ENCODE data around the gene PTOV1. TPM values are rescaled to one million over a fixed set of nuclear protein-coding genes. Genes with fewer than 3 reads are reported as not detected.

PTOV1 gene
- total RNA-seq = 10 to 100 TPM; 38.0 to 40.7 TPM
- 10 to 100 TPM; 41.9 to 52.3 TPM for polyA plus RNA-seq

DNA sequence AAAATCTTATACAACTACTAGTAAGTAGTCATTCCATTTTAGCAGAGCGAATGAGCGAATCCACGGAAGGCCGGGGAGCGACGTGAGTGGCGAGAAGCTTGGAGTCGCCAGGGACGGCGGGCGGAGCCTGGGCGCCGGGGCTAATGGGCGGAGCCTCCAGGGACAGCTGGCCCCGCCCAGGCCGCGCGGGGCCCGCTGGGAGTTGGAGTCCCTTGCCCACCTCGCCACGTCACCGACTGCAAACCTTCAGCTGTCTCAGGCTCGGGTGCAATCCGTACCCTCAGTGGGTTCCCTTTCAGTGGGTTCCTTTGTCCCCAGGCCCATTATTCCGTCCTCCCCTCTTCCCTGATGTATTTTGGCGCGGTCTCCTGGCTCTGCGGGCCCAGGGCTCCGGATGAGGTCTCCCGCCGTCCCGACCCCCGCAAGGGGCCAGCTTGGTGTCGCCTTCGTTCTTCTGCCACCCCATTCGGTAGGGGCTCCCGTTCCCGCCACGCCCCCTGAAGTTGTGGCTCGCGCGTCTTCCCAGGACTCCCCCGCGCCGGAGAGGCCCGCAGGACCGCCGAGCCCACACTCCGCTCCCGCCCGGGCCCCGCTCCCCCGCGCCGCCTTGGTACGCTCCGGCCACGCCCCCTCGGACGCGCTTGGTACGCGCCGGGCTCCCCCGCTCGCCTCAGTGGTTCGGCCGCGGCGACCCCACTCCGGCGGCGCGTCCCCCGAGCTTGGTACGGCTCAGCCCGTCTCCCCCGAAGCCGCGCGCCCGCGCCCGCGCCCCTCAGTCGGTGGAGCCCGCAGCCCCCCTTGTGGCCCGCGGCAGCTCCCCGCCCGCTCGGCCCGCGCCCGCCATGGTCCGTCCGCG lies at the start of gene PTOV1:
Gene PTOV1 (plus strand): TSS at position 673 of the 856 bp plus-strand sequence.
- Histone ChIP-seq H3K4me1 (ENCODE audit: control insufficient read depth in 4 of 4, insufficient read depth in 4 of 4, low read length in 3 of 4) (peaks cover 3 to 19% (median 13%) of the 10 kb centered on the region in 4 donors), H3K36me3 (ENCODE audit: control insufficient read depth in 4 of 4, insufficient read depth in 3 of 4, low read depth in 1 of 4, low read length in 3 of 4) (peaks cover 0 to 2% (median 0%) of the 10 kb centered on the region in 4 donors), H3K9ac (ENCODE audit: low read depth in 1 of 2, low read length in 2 of 2) (peak within 1 kb of the TSS; percentile 92 to 98), H3K9me3 (ENCODE audit: control insufficient read depth in 4 of 4, low read length in 3 of 4) (no peaks in the 10 kb centered on the region), H3K27ac (ENCODE audit: low read depth in 1 of 2, low read length in 2 of 2) (peak within 1 kb of the TSS; percentile 99 to 100), H3K4me3 (ENCODE audit: low read depth in 1 of 3, low read length in 3 of 3) (peak within 1 kb of the TSS; percentile 90 to 93 (median 92)), H3K27me3 (ENCODE audit: control insufficient read depth in 4 of 4, insufficient read depth in 4 of 4, low read length in 3 of 4) (no peaks in the 10 kb centered on the region)
- WGBS = 1% methylated on average over 98 of the region's 98 CpGs
- no peak for TF ChIP-seq FOXA1 (IDR thresholded peaks at IDR 0.05)
- no peak for TF ChIP-seq TAF1 (conservative IDR thresholded peaks at IDR 0.05)
- TF ChIP-seq RAD21 (IDR thresholded peaks at IDR 0.05) = peak in 1 of 2 donors; percentile 2
- peak; percentile 45 for TF ChIP-seq YY1 (IDR thresholded peaks at IDR 0.05)
- peak; percentile 94 for DNase-seq (ENCODE audit: low spot score)

GRCh38 chr19:49801401-49801888 lies 49.5 kb upstream of the PTOV1 start:
- no peak overlapping the region for H3K9ac ChIP-seq (ENCODE audit: low read depth in 1 of 2, low read length in 2 of 2)
- H3K36me3 ChIP-seq (ENCODE audit: control insufficient read depth in 4 of 4, insufficient read depth in 3 of 4, low read depth in 1 of 4, low read length in 3 of 4) = peaks cover 27 to 80% (median 44%) of the 10 kb centered on the region in 4 donors
- H3K4me3 ChIP-seq (ENCODE audit: low read depth in 1 of 3, low read length in 3 of 3) = no peak overlapping the region
- no peak for TF ChIP-seq FOXA1 (IDR thresholded peaks at IDR 0.05)
- TF ChIP-seq NR2F2 (IDR thresholded peaks at IDR 0.05) = no peak
- no peak for TF ChIP-seq RAD21 (IDR thresholded peaks at IDR 0.05)
- TF ChIP-seq GABPA (IDR thresholded peaks at IDR 0.05 in 1 of 2, conservative IDR thresholded peaks at IDR 0.05 in 1 of 2) = no peak
- no peak for TF ChIP-seq EGR1 (IDR thresholded peaks at IDR 0.05; ENCODE audit: low read depth in 2 of 2)
- no peak for TF ChIP-seq SP1 (IDR thresholded peaks at IDR 0.05)
- no peak for TF ChIP-seq FOXA2 (IDR thresholded peaks at IDR 0.05)
- TF ChIP-seq, protein P1, sequence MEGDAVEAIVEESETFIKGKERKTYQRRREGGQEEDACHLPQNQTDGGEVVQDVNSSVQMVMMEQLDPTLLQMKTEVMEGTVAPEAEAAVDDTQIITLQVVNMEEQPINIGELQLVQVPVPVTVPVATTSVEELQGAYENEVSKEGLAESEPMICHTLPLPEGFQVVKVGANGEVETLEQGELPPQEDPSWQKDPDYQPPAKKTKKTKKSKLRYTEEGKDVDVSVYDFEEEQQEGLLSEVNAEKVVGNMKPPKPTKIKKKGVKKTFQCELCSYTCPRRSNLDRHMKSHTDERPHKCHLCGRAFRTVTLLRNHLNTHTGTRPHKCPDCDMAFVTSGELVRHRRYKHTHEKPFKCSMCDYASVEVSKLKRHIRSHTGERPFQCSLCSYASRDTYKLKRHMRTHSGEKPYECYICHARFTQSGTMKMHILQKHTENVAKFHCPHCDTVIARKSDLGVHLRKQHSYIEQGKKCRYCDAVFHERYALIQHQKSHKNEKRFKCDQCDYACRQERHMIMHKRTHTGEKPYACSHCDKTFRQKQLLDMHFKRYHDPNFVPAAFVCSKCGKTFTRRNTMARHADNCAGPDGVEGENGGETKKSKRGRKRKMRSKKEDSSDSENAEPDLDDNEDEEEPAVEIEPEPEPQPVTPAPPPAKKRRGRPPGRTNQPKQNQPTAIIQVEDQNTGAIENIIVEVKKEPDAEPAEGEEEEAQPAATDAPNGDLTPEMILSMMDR (IDR thresholded peaks at IDR 0.05; ENCODE audit: low read depth, low read length, missing input control) = no peak
- WGBS = 89% methylated on average over 32 of the region's 32 CpGs
- H3K9me3 ChIP-seq (ENCODE audit: control insufficient read depth in 4 of 4, low read length in 3 of 4) = no peaks in the 10 kb centered on the region
- no peaks in the 10 kb centered on the region for H3K27me3 ChIP-seq (ENCODE audit: control insufficient read depth in 4 of 4, insufficient read depth in 4 of 4, low read length in 3 of 4)
- peak overlapping the region in 1 of 2 donors; percentile 41 for H3K27ac ChIP-seq (ENCODE audit: low read depth in 1 of 2, low read length in 2 of 2)
- H3K4me1 ChIP-seq (ENCODE audit: control insufficient read depth in 4 of 4, insufficient read depth in 4 of 4, low read length in 3 of 4) = no peaks in the 10 kb centered on the region
- no peak for DNase-seq (ENCODE audit: low spot score)

GRCh38 chr19:49801966-49802661 lies 48.8 kb upstream of the PTOV1 start:
- Histone ChIP-seq H3K9ac (ENCODE audit: low read depth in 1 of 2, low read length in 2 of 2) (no peak overlapping the region), H3K36me3 (ENCODE audit: control insufficient read depth in 4 of 4, insufficient read depth in 3 of 4, low read depth in 1 of 4, low read length in 3 of 4) (peaks cover 26 to 75% (median 40%) of the 10 kb centered on the region in 4 donors), H3K27ac (ENCODE audit: low read depth in 1 of 2, low read length in 2 of 2) (peak overlapping the region in 1 of 2 donors; percentile 41)

More at GRCh38 chr19:49801966-49802661, 48.8 kb upstream of the PTOV1 start:
- H3K27me3 ChIP-seq (ENCODE audit: control insufficient read depth in 4 of 4, insufficient read depth in 4 of 4, low read length in 3 of 4) = no peaks in the 10 kb centered on the region
- WGBS = 78% methylated on average over 37 of the region's 38 CpGs
- TF ChIP-seq NR2F2 (IDR thresholded peaks at IDR 0.05) (no peak), MAX (IDR thresholded peaks at IDR 0.05) (no peak), FOXA2 (IDR thresholded peaks at IDR 0.05) (no peak), JUND (IDR thresholded peaks at IDR 0.05) (no peak)
- TF ChIP-seq, protein P2, sequence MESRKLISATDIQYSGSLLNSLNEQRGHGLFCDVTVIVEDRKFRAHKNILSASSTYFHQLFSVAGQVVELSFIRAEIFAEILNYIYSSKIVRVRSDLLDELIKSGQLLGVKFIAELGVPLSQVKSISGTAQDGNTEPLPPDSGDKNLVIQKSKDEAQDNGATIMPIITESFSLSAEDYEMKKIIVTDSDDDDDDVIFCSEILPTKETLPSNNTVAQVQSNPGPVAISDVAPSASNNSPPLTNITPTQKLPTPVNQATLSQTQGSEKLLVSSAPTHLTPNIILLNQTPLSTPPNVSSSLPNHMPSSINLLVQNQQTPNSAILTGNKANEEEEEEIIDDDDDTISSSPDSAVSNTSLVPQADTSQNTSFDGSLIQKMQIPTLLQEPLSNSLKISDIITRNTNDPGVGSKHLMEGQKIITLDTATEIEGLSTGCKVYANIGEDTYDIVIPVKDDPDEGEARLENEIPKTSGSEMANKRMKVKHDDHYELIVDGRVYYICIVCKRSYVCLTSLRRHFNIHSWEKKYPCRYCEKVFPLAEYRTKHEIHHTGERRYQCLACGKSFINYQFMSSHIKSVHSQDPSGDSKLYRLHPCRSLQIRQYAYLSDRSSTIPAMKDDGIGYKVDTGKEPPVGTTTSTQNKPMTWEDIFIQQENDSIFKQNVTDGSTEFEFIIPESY (IDR thresholded peaks at IDR 0.05) = no peak
- peaks cover 0 to 2% (median 0%) of the 10 kb centered on the region in 4 donors for H3K4me1 ChIP-seq (ENCODE audit: control insufficient read depth in 4 of 4, insufficient read depth in 4 of 4, low read length in 3 of 4)
- DNase-seq (ENCODE audit: low spot score) = peak; percentile 64
- H3K9me3 ChIP-seq (ENCODE audit: control insufficient read depth in 4 of 4, low read length in 3 of 4) = no peaks in the 10 kb centered on the region
- no peak overlapping the region for H3K4me3 ChIP-seq (ENCODE audit: low read depth in 1 of 3, low read length in 3 of 3)
